HCT116 (cell line): ENCODE data around the gene MRFAP1. TPM values are rescaled to one million over a fixed set of nuclear protein-coding genes. Genes with fewer than 3 reads are reported as not detected.

ENCODE experiments used
- ATAC-seq: fragments of 200-7000 bp; cut with Tn5 transposase; 2 replicates; pipeline ENCODE4 v1.9.1; 2020; ENCODE audit warnings: mild to moderate bottlenecking, moderate library complexity
- BruUV-seq: library from RNA; stranded (reverse); fragments of 400-500 nt; replicated peaks from 2 replicates; lab custom pipeline; 2021; lab: Mats Ljungman, UMichigan
- CTCF ChIA-PET: fragments of 300-600 bp; sonication (Branson Sonifier 250); formaldehyde crosslinking; loops from one replicate; lab custom pipeline; 2021; ENCODE audit warnings: antibody characterized with exemption; lab: Charles Lee
- POLR2A ChIA-PET: fragments of 300-600, 350-600 bp; sonication (Branson Sonifier 250); formaldehyde crosslinking; loops from one replicate; lab custom pipeline; 2021; ENCODE audit warnings: antibody characterized with exemption; lab: Charles Lee
- RAD21 ChIA-PET, 2 experiments: fragments of 300-600 bp; sonication (Branson Sonifier 250); formaldehyde crosslinking; loops; one replicate each; lab custom pipeline; 2023; ENCODE audit warnings: low total read pairs in 2 of 2; ENCODE audit not compliant: uncharacterized antibody in 2 of 2, unreplicated experiment in 2 of 2, low non-redundant PET in 1 of 2; lab: Charles Lee
- DNase-seq: peaks from one replicate; pipeline ENCODE4 v3.0.0-alpha.2; 2010; ENCODE audit warnings: low read depth, low spot score
- H2AFZ ChIP-seq: fragments of 200-600 bp; shearing (Covaris generic), sonication (generic); 2 replicates; pipeline ENCODE4 v1.6.1; 2017; ENCODE audit warnings: low read depth, mixed run types, mixed read lengths, antibody characterized with exemption, low read length; ENCODE audit not compliant: poor library complexity, severe bottlenecking
- H3K27ac ChIP-seq: 2 replicates; pipeline ENCODE4 v1.5.1; 2012; ENCODE audit warnings: low read depth, low read length
- H3K27me3 ChIP-seq: fragments of 200-600 bp; sonication (generic); 2 replicates; pipeline ENCODE4 v1.6.1; 2016; ENCODE audit warnings: mixed run types, low read length, mixed read lengths; ENCODE audit not compliant: insufficient read depth
- H3K36me3 ChIP-seq, 2 experiments: fragments of 200-500 bp in 1 of 2; fragments of 200-600 bp in 1 of 2; sonication (Bioruptor generic) in 1 of 2; sonication (generic) in 1 of 2; 2 replicates each; pipeline versions ENCODE4 v1.5.1 to v1.6.1; 2014 to 2016; ENCODE audit warnings: low read length in 2 of 2, inconsistent platforms in 1 of 2, mixed read lengths in 1 of 2, mixed run types in 1 of 2; ENCODE audit not compliant: insufficient read depth in 2 of 2, control insufficient read depth in 1 of 2
- H3K4me1 ChIP-seq, 2 experiments: fragments of 200-600 bp in 1 of 2; sonication (generic) in 1 of 2; 2 replicates each; pipeline versions ENCODE4 v1.5.1 to v1.6.1; 2012 to 2017; ENCODE audit warnings: low read length in 2 of 2, inconsistent platforms in 1 of 2, mild to moderate bottlenecking in 1 of 2, mixed read lengths in 1 of 2, mixed run types in 1 of 2, moderate library complexity in 1 of 2; ENCODE audit not compliant: insufficient read depth in 2 of 2, control insufficient read depth in 1 of 2
- H3K4me2 ChIP-seq: fragments of 200-600 bp; sonication (generic); 2 replicates; pipeline ENCODE4 v1.6.1; 2017; ENCODE audit warnings: mixed run types, low read length, mixed read lengths
- H3K4me3 ChIP-seq, 2 experiments: fragments of 200-600 bp in 1 of 2; sonication (generic) in 1 of 2; replicated peaks in 1 of 2; 2 replicates each; pipeline ENCODE4 v1.5.1; 2011 to 2016; ENCODE audit warnings: low read length in 2 of 2, control low read depth in 1 of 2, low read depth in 1 of 2, mild to moderate bottlenecking in 1 of 2, mixed read lengths in 1 of 2, mixed run types in 1 of 2
- H3K79me2 ChIP-seq: fragments of 200-600 bp; sonication (generic); 2 replicates; pipeline ENCODE4 v1.6.1; 2017; ENCODE audit warnings: mild to moderate bottlenecking, mixed run types, low read length, moderate library complexity, mixed read lengths; ENCODE audit not compliant: insufficient read depth
- H3K9ac ChIP-seq: fragments of 200-600 bp; sonication (generic); 2 replicates; pipeline ENCODE4 v1.6.1; 2016; ENCODE audit warnings: low read length, mixed read lengths
- H3K9me2 ChIP-seq: fragments of 200-600 bp; sonication (generic), shearing (Covaris generic); 2 replicates; pipeline ENCODE4 v1.6.1; 2017; ENCODE audit warnings: mixed run types, mild to moderate bottlenecking, moderate library complexity; ENCODE audit not compliant: insufficient read depth
- H3K9me3 ChIP-seq, 2 experiments: fragments of 200-500 bp in 1 of 2; fragments of 200-600 bp in 1 of 2; sonication (Bioruptor generic) in 1 of 2; sonication (generic) in 1 of 2; 2 replicates each; pipeline ENCODE4 v1.6.1; 2014 to 2017; ENCODE audit warnings: low read length in 2 of 2, mixed read lengths in 2 of 2, inconsistent platforms in 1 of 2, low read depth in 1 of 2, mild to moderate bottlenecking in 1 of 2, mixed run types in 1 of 2, moderate library complexity in 1 of 2; ENCODE audit not compliant: control insufficient read depth in 1 of 2, insufficient read depth in 1 of 2
- H4K20me1 ChIP-seq: fragments of 200-600 bp; sonication (generic), shearing (Covaris generic); 2 replicates; pipeline ENCODE4 v1.6.1; 2017; ENCODE audit warnings: mixed run types, mild to moderate bottlenecking, moderate library complexity; ENCODE audit not compliant: insufficient read depth
- EGR1 ChIP-seq: IDR thresholded peaks from 2 replicates; pipeline ENCODE4 v1.6.1; 2012; ENCODE audit warnings: low read depth
- JUND ChIP-seq: IDR thresholded peaks from 2 replicates; pipeline ENCODE4 v1.6.1; 2012
- POLR2A ChIP-seq: IDR thresholded peaks from 2 replicates; pipeline ENCODE4 v1.7.0; 2011; ENCODE audit warnings: borderline replicate concordance; ENCODE audit not compliant: insufficient read depth, insufficient read length; ENCODE audit errors: extremely low read depth
- POLR2AphosphoS5 ChIP-seq: IDR thresholded peaks from 2 replicates; pipeline ENCODE4 v1.6.1; 2011; ENCODE audit warnings: mild to moderate bottlenecking, low read depth, low read length, moderate library complexity
- SIN3A ChIP-seq: IDR thresholded peaks from 2 replicates; pipeline ENCODE4 v1.6.1; 2012; ENCODE audit warnings: low read depth
- SP1 ChIP-seq: IDR thresholded peaks from 2 replicates; pipeline ENCODE4 v1.6.1; 2012; ENCODE audit warnings: low read depth
- YY1 ChIP-seq: IDR thresholded peaks from 2 replicates; pipeline ENCODE4 v1.6.1; 2011; ENCODE audit warnings: low read length, low read depth, moderate library complexity, mild to moderate bottlenecking; ENCODE audit not compliant: insufficient replicate concordance; ENCODE audit errors: extremely low read depth
- intact Hi-C: fragments of 100-400 bp; cut with micrococcal nuclease; formaldehyde crosslinking; loops from 2 replicates; pipeline ENCODE4 v1.10.0; 2022
- total RNA-seq: library from RNA; stranded (reverse); gene quantifications from one replicate; pipeline ENCODE4 v1.2.1, GENCODE V29; 2021; ENCODE audit not compliant: unreplicated experiment
- TF ChIP-seq, protein P1 (sequence below), 3 experiments: fragments of 200-600 bp in 1 of 3; sonication (generic) in 1 of 3; IDR thresholded peaks in 2 of 3; conservative IDR thresholded peaks in 1 of 3; 2 replicates each; pipeline ENCODE4 v1.5.1; 2012 to 2017; ENCODE audit warnings: low read depth in 2 of 3, low read length in 2 of 3, antibody characterized with exemption in 1 of 3, borderline replicate concordance in 1 of 3, control low read depth in 1 of 3, mild to moderate bottlenecking in 1 of 3, mixed read lengths in 1 of 3, mixed run types in 1 of 3, moderate library complexity in 1 of 3; ENCODE audit not compliant: insufficient read depth in 1 of 3

The MRFAP1 gene
- total RNA-seq, 1 experiment from 2014 or later = 313 TPM

DNA sequence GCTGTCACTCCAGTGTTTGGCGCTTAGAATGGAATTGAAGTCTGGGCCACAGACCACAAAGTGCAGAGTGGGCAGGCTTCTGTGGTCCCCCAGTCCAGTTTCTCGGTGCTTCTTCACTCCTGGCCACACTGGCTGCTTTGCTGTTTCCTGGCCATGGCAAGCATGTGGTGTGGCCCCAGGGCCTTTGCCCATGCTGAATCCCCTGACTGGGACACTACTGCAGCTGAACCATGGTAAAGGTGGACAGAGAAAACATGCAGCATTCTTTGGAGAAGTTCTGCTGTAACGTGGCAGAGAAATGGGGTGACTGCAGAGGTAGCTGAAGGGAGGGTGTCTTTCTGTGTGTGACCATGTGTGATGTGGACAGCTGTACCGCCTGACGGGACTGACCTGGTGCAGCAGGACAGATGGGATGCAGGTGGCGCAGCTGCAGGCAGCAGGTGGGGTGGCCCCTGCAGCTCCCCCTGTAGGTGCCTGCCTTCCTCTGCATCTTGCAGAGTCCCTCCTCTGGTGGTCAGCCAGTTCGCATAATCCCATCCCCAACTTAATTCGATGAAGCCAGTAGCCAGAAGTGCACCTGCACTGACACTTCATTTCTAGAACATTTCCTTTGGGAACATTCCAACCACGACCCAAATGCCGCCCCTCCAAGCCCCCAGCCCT lies 40.0 kb downstream of the MRFAP1 start:
- TF ChIP-seq, protein P1, sequence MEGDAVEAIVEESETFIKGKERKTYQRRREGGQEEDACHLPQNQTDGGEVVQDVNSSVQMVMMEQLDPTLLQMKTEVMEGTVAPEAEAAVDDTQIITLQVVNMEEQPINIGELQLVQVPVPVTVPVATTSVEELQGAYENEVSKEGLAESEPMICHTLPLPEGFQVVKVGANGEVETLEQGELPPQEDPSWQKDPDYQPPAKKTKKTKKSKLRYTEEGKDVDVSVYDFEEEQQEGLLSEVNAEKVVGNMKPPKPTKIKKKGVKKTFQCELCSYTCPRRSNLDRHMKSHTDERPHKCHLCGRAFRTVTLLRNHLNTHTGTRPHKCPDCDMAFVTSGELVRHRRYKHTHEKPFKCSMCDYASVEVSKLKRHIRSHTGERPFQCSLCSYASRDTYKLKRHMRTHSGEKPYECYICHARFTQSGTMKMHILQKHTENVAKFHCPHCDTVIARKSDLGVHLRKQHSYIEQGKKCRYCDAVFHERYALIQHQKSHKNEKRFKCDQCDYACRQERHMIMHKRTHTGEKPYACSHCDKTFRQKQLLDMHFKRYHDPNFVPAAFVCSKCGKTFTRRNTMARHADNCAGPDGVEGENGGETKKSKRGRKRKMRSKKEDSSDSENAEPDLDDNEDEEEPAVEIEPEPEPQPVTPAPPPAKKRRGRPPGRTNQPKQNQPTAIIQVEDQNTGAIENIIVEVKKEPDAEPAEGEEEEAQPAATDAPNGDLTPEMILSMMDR (IDR thresholded peaks at IDR 0.05 in 2 of 3, conservative IDR thresholded peaks at IDR 0.05 in 1 of 3; ENCODE audit: borderline replicate concordance in 1 of 3, insufficient read depth in 1 of 3, low read depth in 2 of 3, low read length in 2 of 3) = peak in 1 of 3 experiments; percentile 60; a peak in 3 of 6 replicates
- no peak for TF ChIP-seq POLR2A
- no peak for TF ChIP-seq EGR1
- no peak for TF ChIP-seq JUND
- no peak for TF ChIP-seq SP1
- no peak for TF ChIP-seq SIN3A
- no peak for TF ChIP-seq YY1
- TF ChIP-seq POLR2AphosphoS5 = no peak
- TF ChIP-seq, all 23 proteins: peak for 1

More for the DNA sequence above, 40.0 kb downstream of the MRFAP1 start:
- no peak for DNase-seq
- Histone ChIP-seq H3K36me3 (peaks cover 14 to 21% of the 10 kb centered on the region in 2 experiments; a peak in 3 of 4 replicates), H3K27ac (no peak overlapping the region), H3K4me2 (no peak overlapping the region), H4K20me1 (peaks cover 12% of the 10 kb centered on the region; the same call in 1 of the 2 replicates), H3K79me2 (peaks cover 19% of the 10 kb centered on the region), H3K9me2 (no peaks in the 10 kb centered on the region), H2AFZ (no peak overlapping the region), H3K27me3 (no peaks in the 10 kb centered on the region), H3K4me3 (no peak overlapping the region), H3K9me3 (no peaks in the 10 kb centered on the region), H3K9ac (no peak overlapping the region), H3K4me1 (peaks cover 2 to 4% of the 10 kb centered on the region in 2 experiments; a peak in 3 of 4 replicates)
- intact Hi-C loops = loop anchor here (10.0 kb wide), 1 partner anchor 346 kb away; no protein-coding TSS in a partner anchor
- ChIA-PET POLR2A (interaction anchor here (1.2 kb wide), 1 partner anchor 7 kb away, joined by 4 read pairs; no protein-coding TSS in a partner anchor), RAD21 (no interaction called here), CTCF (interaction anchor here (0.8 to 1.5 kb wide), 5 partner anchors 8 to 403 kb away, joined by 3 to 10 read pairs (median 4); no protein-coding TSS in a partner anchor)
- peak; percentile 76 for ATAC-seq
- no TSS peak for BruUV-seq
